ENCODE data around the gene CHRNG.

DNA sequence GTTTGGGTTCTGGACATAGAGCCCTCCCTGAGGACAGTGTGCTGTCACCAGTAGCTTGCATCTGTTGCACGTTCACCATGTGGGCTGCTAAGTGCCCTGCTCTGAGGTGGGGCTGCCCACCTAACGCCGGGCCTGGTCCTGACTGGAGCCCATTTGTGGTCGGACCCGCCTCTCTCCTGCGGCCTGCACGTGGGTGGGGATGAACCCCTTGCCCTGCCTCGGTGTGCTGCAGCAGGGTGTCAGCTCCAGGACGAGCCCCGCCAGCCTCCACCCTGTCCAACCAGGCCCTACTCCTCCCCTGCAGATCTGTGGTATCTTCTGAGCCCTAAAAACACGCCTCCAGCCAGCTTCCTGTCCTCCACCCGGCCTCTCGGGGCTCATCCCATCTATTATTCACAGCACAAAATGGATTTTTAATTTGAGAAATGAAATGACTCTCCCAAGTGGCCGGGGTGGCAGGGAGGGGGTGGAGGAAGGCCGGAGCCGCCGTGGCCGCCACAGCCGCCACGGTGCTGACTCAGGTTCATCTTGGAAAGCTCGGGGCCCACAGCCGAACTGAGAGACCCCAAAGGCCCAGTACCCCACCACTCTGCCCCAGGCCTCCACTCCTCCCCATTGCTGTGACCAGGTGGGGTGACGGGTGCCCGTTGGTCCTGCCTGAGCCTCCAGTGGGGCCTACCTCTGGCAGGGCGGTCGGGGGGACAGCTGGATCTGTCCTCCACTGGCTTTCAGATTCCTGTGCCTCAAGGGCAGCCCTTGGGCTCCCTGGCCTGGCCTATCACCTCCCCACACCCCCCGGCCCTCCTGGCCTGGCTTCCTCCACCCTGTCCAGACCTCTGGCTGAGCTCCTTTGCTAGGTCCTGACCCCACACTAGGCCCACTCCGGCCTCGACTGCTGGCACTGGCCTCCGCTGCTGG is 49.0 kb upstream of the CHRNG start:
- TF ChIP-seq CTCF (IDR thresholded peaks at IDR 0.05): no peak
- TF ChIP-seq POLR2A (IDR thresholded peaks at IDR 0.05): no peak
